Limb (tissue), 2 donors: ENCODE data around the gene MAPK10.

Experiments used
- DNase-seq, 2 donors: peaks; one replicate each; pipeline ENCODE4 v3.0.0-alpha.2; 2016; ENCODE audit errors: extremely low spot score in 2 of 2

The MAPK10 gene

GRCh38 chr4:86359944-86360478 lies at the start of gene MAPK10:
TSS of gene MAPK10 (minus strand) at chr4:86360053.
- peak; percentile 83 to 86 for DNase-seq

GRCh38 chr4:86403575-86403974 lies 43.7 kb upstream of the MAPK10 start:
- no peak for DNase-seq

- no peak for DNase-seq
Measured at GRCh38 chr4:86401826-86402225, 42.0 kb upstream of the MAPK10 start.

GRCh38 chr4:86400216-86400615 lies 40.4 kb upstream of the MAPK10 start:
- DNase-seq: no peak

- DNase-seq: no peak
Measured at GRCh38 chr4:86398187-86398586, 38.3 kb upstream of the MAPK10 start.

- DNase-seq: no peak
Measured at GRCh38 chr4:86393749-86394148, 33.9 kb upstream of the MAPK10 start.

- DNase-seq: no peak
Measured at GRCh38 chr4:86389664-86390063, 29.8 kb upstream of the MAPK10 start.

- DNase-seq: no peak
Measured at GRCh38 chr4:86388252-86388651, 28.4 kb upstream of the MAPK10 start.

GRCh38 chr4:86386817-86387415 lies 27.1 kb upstream of the MAPK10 start:
- DNase-seq: no peak

- DNase-seq: no peak
Measured at GRCh38 chr4:86386201-86386600, 26.3 kb upstream of the MAPK10 start.

- DNase-seq: no peak
Measured at GRCh38 chr4:86381431-86381830, 21.6 kb upstream of the MAPK10 start.

- DNase-seq: no peak
Measured at GRCh38 chr4:86380181-86380724, 20.4 kb upstream of the MAPK10 start.

- no peak for DNase-seq
Measured at GRCh38 chr4:86376850-86377249, 17.0 kb upstream of the MAPK10 start.

GRCh38 chr4:86368433-86368832 lies 8.6 kb upstream of the MAPK10 start:
- DNase-seq: no peak

- no peak for DNase-seq
Measured at GRCh38 chr4:86367577-86367976, 7.7 kb upstream of the MAPK10 start.

GRCh38 chr4:86366920-86367319 lies 7.1 kb upstream of the MAPK10 start:
- DNase-seq: no peak

- DNase-seq: no peak
Measured at GRCh38 chr4:86362510-86362909, 2.7 kb upstream of the MAPK10 start.

- DNase-seq: no peak
Measured at GRCh38 chr4:86358257-86358656, 1.6 kb downstream of the MAPK10 start.

GRCh38 chr4:86357608-86358007 lies 2.2 kb downstream of the MAPK10 start:
- DNase-seq: no peak

GRCh38 chr4:86356425-86357210 lies 3.2 kb downstream of the MAPK10 start:
- DNase-seq: no peak

- DNase-seq: no peak
Measured at GRCh38 chr4:86354390-86354789, 5.5 kb downstream of the MAPK10 start.

- no peak for DNase-seq
Measured at GRCh38 chr4:86346320-86346719, 13.5 kb downstream of the MAPK10 start.

- DNase-seq: no peak
Measured at GRCh38 chr4:86344127-86344526, 15.7 kb downstream of the MAPK10 start.
